Left lung (tissue), 14 donors: ENCODE results near the gene SMARCAD1. TPM values are rescaled to one million over a fixed set of nuclear protein-coding genes. Genes with fewer than 3 reads are reported as not detected.

ENCODE experiments used
- ATAC-seq: fragments of 200-7000 bp; cut with Tn5 transposase; one replicate; pipeline ENCODE4 v1.9.1; 2020; ENCODE audit warnings: moderate library complexity
- DNase-seq, 4 donors: peaks; one replicate each; pipeline ENCODE4 v3.0.0-alpha.2; 2013 to 2020
- H3K27ac ChIP-seq, 2 donors: fragments of 200-600 bp; sonication (generic) in 1 of 2; one replicate each; pipeline versions ENCODE4 v1.5.0 to v1.8.0; 2020 to 2021
- H3K27me3 ChIP-seq, 2 donors: fragments of 200-600 bp; sonication (generic) in 1 of 2; one replicate each; pipeline versions ENCODE4 v1.5.0 to v1.8.0; 2020 to 2021
- H3K36me3 ChIP-seq, 2 donors: fragments of 200-600 bp; sonication (generic) in 1 of 2; one replicate each; pipeline versions ENCODE4 v1.5.0 to v1.8.0; 2020 to 2021
- H3K4me1 ChIP-seq, 2 donors: fragments of 200-600 bp; one replicate each; pipeline ENCODE4 v1.8.0; 2021
- H3K4me3 ChIP-seq, 2 donors: fragments of 200-600 bp; sonication (generic) in 1 of 2; one replicate each; pipeline versions ENCODE4 v1.5.0 to v1.8.0; 2020 to 2021; ENCODE audit warnings: mild to moderate bottlenecking in 1 of 2
- H3K9me3 ChIP-seq, 2 donors: fragments of 200-600 bp; sonication (generic) in 1 of 2; one replicate each; pipeline versions ENCODE4 v1.5.0 to v1.8.0; 2020 to 2021
- CTCF ChIP-seq, 2 donors: fragments of 200-600 bp; sonication (generic) in 1 of 2; IDR thresholded peaks; one replicate each; pipeline versions ENCODE4 v1.5.0 to v1.8.0; 2021; ENCODE audit warnings: antibody characterized with exemption in 2 of 2
- intact Hi-C, 2 donors: fragments of 100-400 bp; cut with DNase I; formaldehyde crosslinking; loops; one replicate each; pipeline versions ENCODE4 v1.11.2 to v1.14.2; 2022
- long read RNA-seq, 12 donors: library from polyadenylated mRNA in 2 of 12; unstranded in 2 of 12; transcript quantifications; one replicate each; pipeline ENCODE4 v2.0.0 and lab custom pipeline, GENCODE V29; 2019 to 2026
- polyA plus RNA-seq, 6 donors: library from polyadenylated mRNA; unstranded; fragments of 120-200 nt; gene quantifications; one replicate each; pipeline ENCODE4 v1.2.1, GENCODE V29; 2013; ENCODE audit not compliant: insufficient read length in 6 of 6
- total RNA-seq, 2 donors: library from RNA; stranded (reverse); fragmentation: NEBNext Ultra II Directional; extraction: Animal tissue kit (Norgen Biotek cat#: 25700); gene quantifications; one replicate each; pipeline ENCODE4 v1.2.1, GENCODE V29; 2021
- donor health status: DM: no; HTN: yes; CAD: no.
- donor health status: DM: no; HTN: no; CAD: no.

SMARCAD1 gene
- 10 to 100 TPM; 20.9 to 24.4 TPM for total RNA-seq
- 10 to 100 TPM; 55.3 to 65.5 (median 57.2) TPM for polyA plus RNA-seq
- long read RNA-seq, donor 1, full-length matches to known transcripts, result 1 of 1 reads
- long read RNA-seq, donor 1, partial matches to known transcripts, result 0 of 1 reads
- long read RNA-seq, donor 1, other reads (novel, unspliced or antisense), result 0 of 1 reads
- long read RNA-seq, donor 2, full-length matches to known transcripts, result 1 of 17 reads
- long read RNA-seq, donor 2, partial matches to known transcripts, result 8 of 17 reads
- long read RNA-seq, donor 2, other reads (novel, unspliced or antisense), result 8 of 17 reads
- long read RNA-seq, donor 3, full-length matches to known transcripts, result 2 of 8 reads
- long read RNA-seq, donor 3, partial matches to known transcripts, result 6 of 8 reads
- long read RNA-seq, donor 3, other reads (novel, unspliced or antisense), result 0 of 8 reads
- long read RNA-seq, donor 4, partial matches to known transcripts, result 2 of 3 reads
- long read RNA-seq, donor 4, other reads (novel, unspliced or antisense), result 1 of 3 reads
- long read RNA-seq, donor 5, full-length matches to known transcripts, result 3 of 25 reads
- long read RNA-seq, donor 5, partial matches to known transcripts, result 22 of 25 reads
- long read RNA-seq, donor 5, other reads (novel, unspliced or antisense), result 0 of 25 reads
- long read RNA-seq, donor 6, full-length matches to known transcripts, result 3 of 3 reads
- long read RNA-seq, donor 6, partial matches to known transcripts, result 0 of 3 reads
- long read RNA-seq, donor 6, other reads (novel, unspliced or antisense), result 0 of 3 reads
- long read RNA-seq, donor 7, full-length matches to known transcripts, result 1 of 1 reads
- long read RNA-seq, donor 7, partial matches to known transcripts, result 0 of 1 reads
- long read RNA-seq, donor 7, other reads (novel, unspliced or antisense), result 0 of 1 reads
- long read RNA-seq, donor 8, result 0 reads
- long read RNA-seq, donor 9, result 0 reads
- long read RNA-seq, donor 10, partial matches to known transcripts, result 1 of 1 reads
- long read RNA-seq, donor 10, other reads (novel, unspliced or antisense), result 0 of 1 reads
- long read RNA-seq, donor 11, result 0 reads
- long read RNA-seq, donor 12, full-length matches to known transcripts, result 3 of 3 reads
- long read RNA-seq, donor 12, partial matches to known transcripts, result 0 of 3 reads
- long read RNA-seq, donor 12, other reads (novel, unspliced or antisense), result 0 of 3 reads

- TF ChIP-seq CTCF (IDR thresholded peaks at IDR 0.05), result no peak
- peak; percentile 91 to 98 (median 94) for DNase-seq
- Histone ChIP-seq H3K27ac (peak within 1 kb of the TSS; percentile 86 to 91), H3K9me3 (peaks cover 0 to 3% of the 10 kb centered on the region in 2 donors), H3K4me1 (peaks cover 7 to 24% of the 10 kb centered on the region in 2 donors), H3K4me3 (peak within 1 kb of the TSS; percentile 62 to 71), H3K36me3 (peaks cover 0 to 20% of the 10 kb centered on the region in 2 donors), H3K27me3 (no peaks in the 10 kb centered on the region)
- peak; percentile 96 for ATAC-seq
- intact Hi-C loops, result no loop called here
Observed at GRCh38 chr4:94207469-94208224, at the start of gene SMARCAD1. SMARCAD1 (plus strand) TSS chr4:94207865; CDS start chr4:94208395, 530 bp downstream.

GRCh38 chr4:94158883-94159282, 48.8 kb upstream of the SMARCAD1 start:
- no peaks in the 10 kb centered on the region for H3K9me3 ChIP-seq
- DNase-seq, result no peak
- no peak overlapping the region for H3K27ac ChIP-seq
- no peak for ATAC-seq
- intact Hi-C loops, result no loop called here
- no peaks in the 10 kb centered on the region for H3K36me3 ChIP-seq
- no peaks in the 10 kb centered on the region for H3K4me1 ChIP-seq
- no peaks in the 10 kb centered on the region for H3K27me3 ChIP-seq
- no peak for TF ChIP-seq CTCF (IDR thresholded peaks at IDR 0.05)
- H3K4me3 ChIP-seq, result no peak overlapping the region

- Histone ChIP-seq H3K36me3 (no peaks in the 10 kb centered on the region), H3K27ac (no peak overlapping the region), H3K4me1 (no peaks in the 10 kb centered on the region), H3K9me3 (no peaks in the 10 kb centered on the region), H3K4me3 (no peak overlapping the region), H3K27me3 (no peaks in the 10 kb centered on the region)
- intact Hi-C loops, result no loop called here
- DNase-seq (no peak), ATAC-seq (no peak)
- TF ChIP-seq CTCF (IDR thresholded peaks at IDR 0.05), result no peak
Observed at GRCh38 chr4:94159790-94160189, 47.9 kb upstream of the SMARCAD1 start.

DNA sequence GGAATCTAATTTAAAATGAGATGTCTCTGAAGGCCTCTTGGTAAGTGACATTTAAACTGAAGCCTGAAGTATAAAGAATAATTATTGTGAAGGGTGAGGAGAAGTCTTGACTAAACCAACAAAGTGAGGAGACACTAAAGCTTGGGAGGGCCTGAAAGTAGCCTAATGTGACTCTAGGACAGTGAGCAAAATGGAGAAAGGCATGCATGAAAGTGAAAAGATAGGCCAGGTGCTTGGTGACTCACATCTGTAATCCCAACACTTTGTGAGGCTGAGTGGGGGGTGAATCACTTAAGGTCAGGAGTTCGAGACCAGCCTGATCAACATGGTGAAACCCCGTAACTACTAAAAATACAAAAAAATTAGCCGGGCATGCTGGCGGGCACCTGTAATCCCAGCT, 46.9 kb upstream of the SMARCAD1 start:
- Histone ChIP-seq H3K4me1 (no peaks in the 10 kb centered on the region), H3K27me3 (no peaks in the 10 kb centered on the region), H3K9me3 (no peaks in the 10 kb centered on the region), H3K27ac (no peak overlapping the region), H3K4me3 (no peak overlapping the region), H3K36me3 (no peaks in the 10 kb centered on the region)
- ATAC-seq, result no peak
- no peak for TF ChIP-seq CTCF (IDR thresholded peaks at IDR 0.05)
- intact Hi-C loops, result no loop called here
- DNase-seq, result no peak
